Activated B cell treated with CpG ODN at 0.5 μM for 24 hours (primary cell): ENCODE data around the gene PTPRR. TPM values are rescaled to one million over a fixed set of nuclear protein-coding genes. Genes with fewer than 3 reads are reported as not detected.

Experiments used
- ATAC-seq: fragments of 200-7000 bp; cut with Tn5 transposase; one replicate; pipeline ENCODE4 v1.10.0; 2021; ENCODE audit warnings: low read depth, mild to moderate bottlenecking, moderate library complexity
- CTCF ChIA-PET: fragments of 350-600 bp; sonication (Branson Sonifier 250); formaldehyde crosslinking; loops from one replicate; lab custom pipeline; 2021; ENCODE audit warnings: antibody characterized with exemption; lab: Charles Lee
- POLR2A ChIA-PET: fragments of 350-600 bp; sonication (Branson Sonifier 250); formaldehyde crosslinking; loops from one replicate; lab custom pipeline; 2021; ENCODE audit warnings: antibody characterized with exemption; lab: Charles Lee
- DNase-seq: peaks from one replicate; pipeline ENCODE4 v3.0.0; 2022
- H3K27ac Mint-ChIP-seq: one replicate; pipeline ENCODE4 v1.8.0; 2020; ENCODE audit warnings: mixed read lengths
- H3K27me3 Mint-ChIP-seq: one replicate; pipeline ENCODE4 v1.8.0; 2021; ENCODE audit warnings: mixed read lengths
- H3K36me3 Mint-ChIP-seq: one replicate; pipeline ENCODE4 v1.8.0; 2021; ENCODE audit warnings: low read depth, mixed read lengths
- H3K4me1 Mint-ChIP-seq: one replicate; pipeline ENCODE4 v1.8.0; 2021; ENCODE audit warnings: mixed read lengths
- H3K4me3 Mint-ChIP-seq: one replicate; pipeline ENCODE4 v1.8.0; 2020; ENCODE audit warnings: mild to moderate bottlenecking, mixed read lengths
- H3K9me3 Mint-ChIP-seq: one replicate; pipeline ENCODE4 v1.8.0; 2020; ENCODE audit warnings: mixed read lengths
- intact Hi-C: fragments of 100-400 bp; cut with micrococcal nuclease; formaldehyde crosslinking; loops from one replicate; pipeline ENCODE4 v1.15.1; 2024
- total RNA-seq: library from RNA; stranded (reverse); gene quantifications from 2 replicates; pipeline ENCODE4 v1.2.3, GENCODE V29; 2022
- TF ChIP-seq, protein P1 (sequence below): fragments of 200-600 bp; IDR thresholded peaks from one replicate; pipeline ENCODE4 v1.8.0; 2022; ENCODE audit warnings: antibody characterized with exemption, mild to moderate bottlenecking

Gene PTPRR
- total RNA-seq, 1 donor from 2014 or later, result not detected

GRCh38 chr12:70733385-70733784 lies 187.2 kb downstream of the PTPRR start:
- TF ChIP-seq, protein P1, sequence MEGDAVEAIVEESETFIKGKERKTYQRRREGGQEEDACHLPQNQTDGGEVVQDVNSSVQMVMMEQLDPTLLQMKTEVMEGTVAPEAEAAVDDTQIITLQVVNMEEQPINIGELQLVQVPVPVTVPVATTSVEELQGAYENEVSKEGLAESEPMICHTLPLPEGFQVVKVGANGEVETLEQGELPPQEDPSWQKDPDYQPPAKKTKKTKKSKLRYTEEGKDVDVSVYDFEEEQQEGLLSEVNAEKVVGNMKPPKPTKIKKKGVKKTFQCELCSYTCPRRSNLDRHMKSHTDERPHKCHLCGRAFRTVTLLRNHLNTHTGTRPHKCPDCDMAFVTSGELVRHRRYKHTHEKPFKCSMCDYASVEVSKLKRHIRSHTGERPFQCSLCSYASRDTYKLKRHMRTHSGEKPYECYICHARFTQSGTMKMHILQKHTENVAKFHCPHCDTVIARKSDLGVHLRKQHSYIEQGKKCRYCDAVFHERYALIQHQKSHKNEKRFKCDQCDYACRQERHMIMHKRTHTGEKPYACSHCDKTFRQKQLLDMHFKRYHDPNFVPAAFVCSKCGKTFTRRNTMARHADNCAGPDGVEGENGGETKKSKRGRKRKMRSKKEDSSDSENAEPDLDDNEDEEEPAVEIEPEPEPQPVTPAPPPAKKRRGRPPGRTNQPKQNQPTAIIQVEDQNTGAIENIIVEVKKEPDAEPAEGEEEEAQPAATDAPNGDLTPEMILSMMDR, result no peak
- Mint-ChIP-seq H3K27me3 (no peaks in the 10 kb centered on the region), H3K4me3 (no peak overlapping the region), H3K27ac (no peak overlapping the region), H3K36me3 (no peaks in the 10 kb centered on the region), H3K4me1 (no peaks in the 10 kb centered on the region), H3K9me3 (no peaks in the 10 kb centered on the region)
- ATAC-seq, result no peak
- intact Hi-C loops, result no loop called here
- ChIA-PET CTCF (interaction anchor here (1.0 to 1.8 kb wide), 3 partner anchors 833 to 1013 kb away, joined by 3 to 5 read pairs (median 4); no protein-coding TSS in a partner anchor), POLR2A (no interaction called here)
- no peak for DNase-seq

- no peak for DNase-seq
- no peaks in the 10 kb centered on the region for H3K27me3 Mint-ChIP-seq
- ATAC-seq, result no peak
- ChIA-PET CTCF (interaction anchor here (1.2 to 4.7 kb wide), 3 partner anchors 15 to 853 kb away, joined by 3 to 36 read pairs (median 4); no protein-coding TSS in a partner anchor), POLR2A (no interaction called here)
- intact Hi-C loops, result no loop called here
- TF ChIP-seq, protein P1, result no peak
- no peak overlapping the region for H3K27ac Mint-ChIP-seq
- no peaks in the 10 kb centered on the region for H3K36me3 Mint-ChIP-seq
- H3K4me3 Mint-ChIP-seq, result no peak overlapping the region
- no peaks in the 10 kb centered on the region for H3K9me3 Mint-ChIP-seq
- no peaks in the 10 kb centered on the region for H3K4me1 Mint-ChIP-seq
Measured at GRCh38 chr12:70732287-70732686, 188.3 kb downstream of the PTPRR start.

DNA sequence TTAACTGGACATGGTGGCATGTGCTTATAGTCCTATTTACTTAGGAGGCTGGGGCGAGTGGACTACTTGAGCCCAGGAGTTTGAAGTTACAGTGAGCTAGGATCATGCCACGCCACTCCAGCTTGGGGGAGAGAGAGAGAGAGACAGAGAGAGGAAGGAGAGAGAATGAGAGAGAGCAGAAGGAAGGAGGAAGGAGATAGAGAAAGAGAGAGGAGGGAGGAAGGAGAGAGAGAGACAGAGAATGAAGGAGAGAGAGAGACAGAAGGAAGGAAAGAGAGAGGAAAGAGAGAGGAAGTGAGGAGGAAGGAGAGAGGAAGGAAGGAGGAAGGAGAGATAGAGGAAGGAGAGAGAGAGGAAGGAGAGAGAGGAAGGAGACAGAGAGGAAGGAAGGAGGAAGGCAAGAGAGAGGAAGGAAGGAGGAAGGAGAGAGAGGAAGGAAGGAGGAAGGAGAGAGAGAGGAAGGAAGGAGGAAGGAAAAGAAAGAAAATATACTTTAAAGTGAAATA lies 189.8 kb downstream of the PTPRR start:
- POLR2A ChIA-PET, result no interaction called here
- Mint-ChIP-seq H3K27me3 (no peaks in the 10 kb centered on the region), H3K27ac (no peak overlapping the region)

DNA sequence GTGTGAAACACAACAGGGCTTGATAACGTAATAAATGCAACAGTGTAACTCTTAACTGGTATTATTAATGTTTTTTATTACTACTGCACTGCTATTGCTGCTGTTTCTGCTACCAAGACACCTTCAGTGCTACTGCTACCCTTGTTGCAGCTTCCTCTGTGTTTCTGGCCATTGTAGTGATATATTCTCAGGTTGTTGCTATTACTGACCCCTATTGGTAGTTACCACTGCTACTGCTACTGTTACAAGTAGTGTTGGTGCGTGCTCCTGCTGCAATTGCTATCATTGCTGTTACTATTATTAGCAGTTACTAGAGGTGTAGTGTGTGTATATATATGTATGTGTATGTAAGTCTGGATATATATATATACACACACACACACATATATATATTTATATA lies 196.1 kb downstream of the PTPRR start:
- TF ChIP-seq, protein P1, result no peak
- H3K36me3 Mint-ChIP-seq, result no peaks in the 10 kb centered on the region
- intact Hi-C loops, result no loop called here
- peaks cover 2% of the 10 kb centered on the region for H3K4me1 Mint-ChIP-seq
- no peak overlapping the region for H3K27ac Mint-ChIP-seq
- POLR2A ChIA-PET, result no interaction called here
- H3K9me3 Mint-ChIP-seq, result no peaks in the 10 kb centered on the region
- no peak overlapping the region for H3K4me3 Mint-ChIP-seq
- CTCF ChIA-PET, result interaction anchor here (1.1 kb wide), 1 partner anchor 824 kb away, joined by 3 read pairs; no protein-coding TSS in a partner anchor
- H3K27me3 Mint-ChIP-seq, result peaks cover 4% of the 10 kb centered on the region
- ATAC-seq, result no peak
- no peak for DNase-seq

More for the DNA sequence above, 189.8 kb downstream of the PTPRR start:
- H3K4me3 Mint-ChIP-seq, result no peak overlapping the region
- no peaks in the 10 kb centered on the region for H3K36me3 Mint-ChIP-seq
- CTCF ChIA-PET, result interaction anchor here (0.7 to 4.7 kb wide), 4 partner anchors 660 to 851 kb away, joined by 3 to 36 read pairs (median 4); no protein-coding TSS in a partner anchor
- TF ChIP-seq, protein P1, result no peak
- H3K4me1 Mint-ChIP-seq, result no peaks in the 10 kb centered on the region
- intact Hi-C loops, result loop anchor here (1.0 kb wide), 2 partner anchors 830 to 851 kb away; no protein-coding TSS in a partner anchor
- no peaks in the 10 kb centered on the region for H3K9me3 Mint-ChIP-seq
- no peak for DNase-seq
- no peak for ATAC-seq

- peaks cover 2% of the 10 kb centered on the region for H3K4me1 Mint-ChIP-seq
- H3K27me3 Mint-ChIP-seq, result peaks cover 8% of the 10 kb centered on the region
- intact Hi-C loops, result no loop called here
- no peak overlapping the region for H3K4me3 Mint-ChIP-seq
- H3K36me3 Mint-ChIP-seq, result no peaks in the 10 kb centered on the region
- POLR2A ChIA-PET, result no interaction called here
- no peaks in the 10 kb centered on the region for H3K9me3 Mint-ChIP-seq
- no peak for ATAC-seq
- no peak overlapping the region for H3K27ac Mint-ChIP-seq
- DNase-seq, result no peak
- CTCF ChIA-PET, result interaction anchor here (0.7 kb wide), 1 partner anchor 822 kb away, joined by 3 read pairs; no protein-coding TSS in a partner anchor
- TF ChIP-seq, protein P1, result no peak
Measured at GRCh38 chr12:70722584-70723343, 197.8 kb downstream of the PTPRR start.
